HPDE6-E6E7 (cell line): ENCODE data around the gene CNTNAP2.
"Not testable (repeated sequence)": the region's sequence is repeated elsewhere in the genome, so short reads cannot be mapped to it uniquely, and the experiment has no call there.

Experiments
- DNase-seq: peaks from one replicate; pipeline ENCODE4 v3.0.0; 2011; ENCODE audit warnings: missing footprints; ENCODE audit errors: extremely low spot score

Gene CNTNAP2

GRCh38 chr7:148260599-148260998, 2144.0 kb downstream of the CNTNAP2 start:
- DNase-seq, result no peak

- no peak for DNase-seq
Observed at GRCh38 chr7:148261523-148261922, 2144.9 kb downstream of the CNTNAP2 start.

- DNase-seq, result no peak
Observed at GRCh38 chr7:148261996-148262688, 2145.5 kb downstream of the CNTNAP2 start.

GRCh38 chr7:148262721-148263229, 2146.2 kb downstream of the CNTNAP2 start:
- peak; percentile 14 for DNase-seq

- peak; percentile 8 for DNase-seq
Observed at GRCh38 chr7:148264933-148265557, 2148.4 kb downstream of the CNTNAP2 start.

- DNase-seq, result no peak
Observed at GRCh38 chr7:148265896-148266295, 2149.3 kb downstream of the CNTNAP2 start.

- DNase-seq, result no peak
Observed at GRCh38 chr7:148266795-148267194, 2150.2 kb downstream of the CNTNAP2 start.

- DNase-seq, result no peak
Observed at GRCh38 chr7:148270576-148270975, 2154.0 kb downstream of the CNTNAP2 start.

- DNase-seq, result no peak
Observed at GRCh38 chr7:148274118-148274517, 2157.5 kb downstream of the CNTNAP2 start.

- no peak for DNase-seq
Observed at GRCh38 chr7:148275359-148275890, 2158.8 kb downstream of the CNTNAP2 start.

GRCh38 chr7:148276314-148277041, 2159.9 kb downstream of the CNTNAP2 start:
- no peak for DNase-seq

GRCh38 chr7:148277042-148277660, 2160.6 kb downstream of the CNTNAP2 start:
- DNase-seq, result no peak

- peak; percentile 4 for DNase-seq
Observed at GRCh38 chr7:148286150-148286549, 2169.5 kb downstream of the CNTNAP2 start.

- no peak for DNase-seq
Observed at GRCh38 chr7:148287538-148287937, 2170.9 kb downstream of the CNTNAP2 start.

GRCh38 chr7:148288592-148289151, 2172.1 kb downstream of the CNTNAP2 start:
- DNase-seq, result no peak

GRCh38 chr7:148289630-148290029, 2173.0 kb downstream of the CNTNAP2 start:
- no peak for DNase-seq

GRCh38 chr7:148290538-148290937, 2173.9 kb downstream of the CNTNAP2 start:
- DNase-seq, result no peak

- DNase-seq, result no peak
Observed at GRCh38 chr7:148291799-148292198, 2175.2 kb downstream of the CNTNAP2 start.

- no peak for DNase-seq
Observed at GRCh38 chr7:148296994-148297644, 2180.5 kb downstream of the CNTNAP2 start.

- not testable (repeated sequence) for DNase-seq
Observed at GRCh38 chr7:148298768-148299167, 2182.2 kb downstream of the CNTNAP2 start.
